ENCODE results near the gene FRMPD3. TPM values are rescaled to one million over a fixed set of nuclear protein-coding genes. Genes with fewer than 3 reads are reported as not detected.

The FRMPD3 gene
- total RNA-seq, 3 donors from 2014 or later, result 0.22 TPM; not detected in 1

DNA sequence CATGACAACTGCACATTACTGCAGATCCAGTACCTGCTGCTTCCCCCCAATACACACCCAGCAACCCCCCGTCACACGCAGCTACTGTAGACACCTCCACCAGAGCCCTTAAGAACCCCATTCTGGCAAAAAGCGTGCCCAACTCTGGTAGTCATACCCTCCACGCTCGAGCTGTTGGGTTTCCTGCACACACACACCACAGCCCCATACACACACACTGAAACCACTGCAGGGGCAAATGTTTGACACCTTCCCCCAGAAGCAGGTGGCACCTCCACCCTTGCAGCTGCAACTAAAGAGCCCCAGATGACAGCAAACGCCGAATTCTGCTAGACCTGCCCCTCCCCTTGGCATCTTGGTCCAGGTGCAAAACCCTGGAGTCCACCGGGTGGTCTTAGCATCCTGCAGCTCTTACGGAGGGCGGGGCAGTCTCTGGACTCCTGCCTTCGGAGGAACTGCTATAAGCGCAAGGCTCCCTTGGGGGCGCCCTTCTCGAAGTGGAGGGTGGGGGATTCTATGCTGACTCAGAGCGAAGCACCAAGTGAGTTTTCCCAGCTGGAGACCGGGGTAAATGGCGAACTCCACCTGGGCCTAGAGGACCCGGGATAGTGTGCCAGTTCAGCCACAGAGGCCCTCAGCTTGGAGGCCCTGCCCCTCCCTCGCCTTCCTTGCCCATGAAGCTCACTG is 1.5 kb downstream of the FRMPD3 start:
- DNase-seq (peak in 1 of 3 donors; percentile 2), ATAC-seq (no peak)
- H3K4me3 ChIP-seq, result no peak overlapping the region
- TF ChIP-seq CTCF (IDR thresholded peaks at IDR 0.05), result no peak
- no peaks in the 10 kb centered on the region for H3K9me3 ChIP-seq
- intact Hi-C loops (cut with DNase I, micrococcal nuclease), result no loop called here
- H3K36me3 ChIP-seq (ENCODE audit: low read depth), result no peaks in the 10 kb centered on the region
- H3K4me1 ChIP-seq (ENCODE audit: low read depth), result no peaks in the 10 kb centered on the region

DNA sequence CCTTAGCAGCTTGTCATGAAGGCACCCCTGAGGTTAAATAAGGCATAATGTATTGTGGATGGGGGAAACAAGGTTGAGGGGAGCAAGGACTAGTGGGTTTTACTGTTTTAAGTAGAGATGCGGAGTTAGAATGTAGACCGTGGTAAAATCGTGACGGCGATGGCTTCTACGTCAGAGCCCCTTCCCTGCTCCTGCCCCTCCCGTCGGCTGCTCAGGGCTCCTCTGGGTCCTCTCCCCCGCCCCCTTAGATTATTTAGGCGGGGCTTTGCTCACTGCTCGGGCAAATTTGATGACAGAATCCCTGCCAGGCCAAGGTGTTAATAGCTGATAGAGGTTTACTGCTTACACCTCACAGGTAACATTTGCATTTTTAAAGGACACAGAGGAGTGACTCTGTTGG is 2.3 kb downstream of the FRMPD3 start:
- DNase-seq (no peak), ATAC-seq (no peak)
- Histone ChIP-seq H3K36me3 (ENCODE audit: low read depth) (no peaks in the 10 kb centered on the region), H3K4me3 (no peak overlapping the region), H3K9me3 (no peaks in the 10 kb centered on the region), H3K4me1 (ENCODE audit: low read depth) (no peaks in the 10 kb centered on the region)
- intact Hi-C loops (cut with DNase I, micrococcal nuclease), result no loop called here
- TF ChIP-seq CTCF (IDR thresholded peaks at IDR 0.05), result no peak

- no peaks in the 10 kb centered on the region for H3K4me1 ChIP-seq (ENCODE audit: low read depth)
- DNase-seq (no peak), ATAC-seq (no peak)
- H3K9me3 ChIP-seq, result no peaks in the 10 kb centered on the region
- TF ChIP-seq CTCF (IDR thresholded peaks at IDR 0.05), result no peak
- H3K36me3 ChIP-seq (ENCODE audit: low read depth), result no peaks in the 10 kb centered on the region
- no peak overlapping the region for H3K4me3 ChIP-seq
- intact Hi-C loops (cut with DNase I, micrococcal nuclease), result no loop called here
Observed at GRCh38 chrX:107452581-107452980, 3.1 kb downstream of the FRMPD3 start.

GRCh38 chrX:107454302-107454701 is 4.8 kb downstream of the FRMPD3 start:
- DNase-seq (no peak), ATAC-seq (peak; percentile 25)
- intact Hi-C loops (cut with DNase I, micrococcal nuclease), result no loop called here
- Histone ChIP-seq H3K9me3 (no peaks in the 10 kb centered on the region), H3K4me3 (no peak overlapping the region), H3K4me1 (ENCODE audit: low read depth) (no peaks in the 10 kb centered on the region), H3K36me3 (ENCODE audit: low read depth) (no peaks in the 10 kb centered on the region)
- TF ChIP-seq CTCF (IDR thresholded peaks at IDR 0.05), result no peak

GRCh38 chrX:107457289-107457688 is 7.8 kb downstream of the FRMPD3 start:
- intact Hi-C loops (cut with DNase I, micrococcal nuclease), result no loop called here
- no peak for ATAC-seq
- H3K9me3 ChIP-seq, result no peaks in the 10 kb centered on the region
- no peak overlapping the region for H3K4me3 ChIP-seq
- DNase-seq, result no peak
- no peaks in the 10 kb centered on the region for H3K36me3 ChIP-seq (ENCODE audit: low read depth)
- no peak for TF ChIP-seq CTCF (IDR thresholded peaks at IDR 0.05)
- no peaks in the 10 kb centered on the region for H3K4me1 ChIP-seq (ENCODE audit: low read depth)
